SK-N-SH treated with all-trans-retinoic acid at 6 μM for 48 hours (cell line): Measurements from ENCODE around the gene TEN1.

ENCODE experiments used
- ARNTL ChIP-seq: fragments of 450-650 bp; formaldehyde crosslinking; IDR thresholded peaks from 2 replicates; pipeline ENCODE4 v1.5.0; 2020; ENCODE audit warnings: low read depth, mild to moderate bottlenecking, moderate library complexity, borderline replicate concordance
- CSDC2 ChIP-seq: fragments of 250-450 bp; sonication (Bioruptor Pico); IDR thresholded peaks from 2 replicates; pipeline ENCODE4 v1.5.0; 2020; ENCODE audit warnings: mild to moderate bottlenecking, moderate library complexity
- OSR1 ChIP-seq: fragments of 250-450 bp; sonication (Bioruptor Pico); IDR thresholded peaks from 2 replicates; pipeline ENCODE4 v1.8.0; 2022; ENCODE audit warnings: moderate library complexity, mild to moderate bottlenecking, inconsistent platforms
- PATZ1 ChIP-seq: fragments of 250-450 bp; sonication (Bioruptor Pico); IDR thresholded peaks from 2 replicates; pipeline ENCODE4 v1.8.0; 2020; ENCODE audit warnings: mild to moderate bottlenecking, moderate library complexity, borderline replicate concordance
- POU6F1 ChIP-seq: fragments of 250-450 bp; sonication (Bioruptor Pico); IDR thresholded peaks from 2 replicates; pipeline ENCODE4 v1.8.0; 2021; ENCODE audit warnings: low read depth, mild to moderate bottlenecking, moderate library complexity, borderline replicate concordance
- PPARA ChIP-seq: fragments of 250-450 bp; sonication (Bioruptor Pico); IDR thresholded peaks from 2 replicates; pipeline ENCODE4 v1.5.0; 2020; ENCODE audit warnings: mild to moderate bottlenecking, borderline replicate concordance
- SNAI2 ChIP-seq: fragments of 250-450 bp; sonication (Bioruptor Pico); IDR thresholded peaks from 2 replicates; pipeline ENCODE4 v1.5.0; 2020; ENCODE audit warnings: mild to moderate bottlenecking, moderate library complexity
- TCF4 ChIP-seq: fragments of 250-450 bp; sonication (Bioruptor Pico); IDR thresholded peaks from 2 replicates; pipeline ENCODE4 v1.8.0; 2021; ENCODE audit warnings: mild to moderate bottlenecking, moderate library complexity, borderline replicate concordance
- TOX ChIP-seq: fragments of 250-450 bp; sonication (Bioruptor Pico); IDR thresholded peaks from 2 replicates; pipeline ENCODE4 v1.8.0; 2021; ENCODE audit warnings: mild to moderate bottlenecking, moderate library complexity, borderline replicate concordance
- ZFP30 ChIP-seq: fragments of 450-650 bp; formaldehyde crosslinking; IDR thresholded peaks from 2 replicates; pipeline ENCODE4 v1.5.0; 2022; ENCODE audit warnings: mild to moderate bottlenecking, moderate library complexity
- ZNF565 ChIP-seq: fragments of 450-650 bp; formaldehyde crosslinking; conservative IDR thresholded peaks from 2 replicates; pipeline ENCODE4 v1.5.0; 2020; ENCODE audit warnings: low read depth, mild to moderate bottlenecking, moderate library complexity
- ZNF70 ChIP-seq: fragments of 450-650 bp; formaldehyde crosslinking; IDR thresholded peaks from 2 replicates; pipeline ENCODE4 v1.5.0; 2020; ENCODE audit warnings: mild to moderate bottlenecking, moderate library complexity
- ZNF8 ChIP-seq: fragments of 450-650 bp; formaldehyde crosslinking; IDR thresholded peaks from 2 replicates; pipeline ENCODE4 v1.5.0; 2020; ENCODE audit warnings: mild to moderate bottlenecking, moderate library complexity

- TF ChIP-seq PATZ1 (no peak), TCF4 (CRISPR knock-in tag) (no peak), PPARA (CRISPR knock-in tag) (no peak), TOX (CRISPR knock-in tag) (no peak), ZFP30 (CRISPR knock-in tag) (no peak), CSDC2 (CRISPR knock-in tag) (no peak), OSR1 (CRISPR knock-in tag) (no peak), POU6F1 (no peak), ZNF70 (CRISPR knock-in tag) (no peak), SNAI2 (no peak), ARNTL (CRISPR knock-in tag) (no peak), ZNF8 (no peak), ZNF565 (CRISPR knock-in tag) (no peak)
These were observed 45.2 kb upstream of the TEN1 start for GRCh38 chr17:75933808-75934207.
